IPS-20b (cell line): Measurements from ENCODE around the gene ABLIM3.

Experiments used
- H3K27ac ChIP-seq: one replicate; pipeline ENCODE4 v1.5.1; 2013; ENCODE audit warnings: low read length
- H3K27me3 ChIP-seq: 2 replicates; pipeline ENCODE4 v1.6.1; 2013; ENCODE audit warnings: mild to moderate bottlenecking, low read length, inconsistent platforms; ENCODE audit not compliant: insufficient read depth
- H3K36me3 ChIP-seq: 2 replicates; pipeline ENCODE4 v1.6.1; 2013; ENCODE audit warnings: low read depth, mild to moderate bottlenecking, inconsistent platforms, low read length, moderate library complexity; ENCODE audit not compliant: insufficient read depth
- H3K4me1 ChIP-seq: 2 replicates; pipeline ENCODE4 v1.6.1; 2013; ENCODE audit warnings: mild to moderate bottlenecking, control low read depth, inconsistent platforms, low read length, moderate library complexity; ENCODE audit not compliant: insufficient read depth
- H3K4me3 ChIP-seq: 2 replicates; pipeline ENCODE4 v1.5.1; 2013; ENCODE audit warnings: mild to moderate bottlenecking, low read length, inconsistent platforms
- H3K9ac ChIP-seq: 2 replicates; pipeline ENCODE4 v1.6.1; 2013; ENCODE audit warnings: low read depth, mild to moderate bottlenecking, inconsistent platforms, low read length, moderate library complexity
- H3K9me3 ChIP-seq: 2 replicates; pipeline ENCODE4 v1.6.1; 2013; ENCODE audit warnings: mild to moderate bottlenecking, low read depth, low read length, inconsistent platforms; ENCODE audit not compliant: insufficient read depth

Gene ABLIM3

GRCh38 chr5:149280802-149281201 is 139.5 kb downstream of the ABLIM3 start:
- no peak overlapping the region for H3K9ac ChIP-seq
- no peaks in the 10 kb centered on the region for H3K36me3 ChIP-seq
- H3K27ac ChIP-seq: no peak overlapping the region
- H3K9me3 ChIP-seq: no peaks in the 10 kb centered on the region; the same call in 1 of the 2 replicates
- H3K27me3 ChIP-seq: no peaks in the 10 kb centered on the region
- H3K4me1 ChIP-seq: no peaks in the 10 kb centered on the region
- H3K4me3 ChIP-seq: no peak overlapping the region

- H3K27me3 ChIP-seq: no peaks in the 10 kb centered on the region
- no peaks in the 10 kb centered on the region for H3K4me1 ChIP-seq
- H3K9me3 ChIP-seq: no peaks in the 10 kb centered on the region
- no peak overlapping the region for H3K27ac ChIP-seq
- no peak overlapping the region for H3K4me3 ChIP-seq
- H3K36me3 ChIP-seq: no peaks in the 10 kb centered on the region
- no peak overlapping the region for H3K9ac ChIP-seq
Observed at GRCh38 chr5:149282027-149282965, 141.0 kb downstream of the ABLIM3 start.

GRCh38 chr5:149282966-149283332 is 141.7 kb downstream of the ABLIM3 start:
- Histone ChIP-seq H3K27ac (no peak overlapping the region), H3K4me1 (no peaks in the 10 kb centered on the region), H3K36me3 (no peaks in the 10 kb centered on the region), H3K27me3 (no peaks in the 10 kb centered on the region), H3K9me3 (no peaks in the 10 kb centered on the region), H3K9ac (no peak overlapping the region), H3K4me3 (no peak overlapping the region)

GRCh38 chr5:149283626-149284480 is 142.6 kb downstream of the ABLIM3 start:
- H3K9me3 ChIP-seq: no peaks in the 10 kb centered on the region
- no peak overlapping the region for H3K9ac ChIP-seq
- no peaks in the 10 kb centered on the region for H3K27me3 ChIP-seq
- no peak overlapping the region for H3K27ac ChIP-seq
- H3K4me1 ChIP-seq: no peaks in the 10 kb centered on the region
- no peaks in the 10 kb centered on the region for H3K36me3 ChIP-seq
- no peak overlapping the region for H3K4me3 ChIP-seq

- no peak overlapping the region for H3K27ac ChIP-seq
- no peaks in the 10 kb centered on the region for H3K36me3 ChIP-seq
- H3K4me3 ChIP-seq: no peak overlapping the region
- H3K4me1 ChIP-seq: no peaks in the 10 kb centered on the region
- H3K9ac ChIP-seq: no peak overlapping the region
- no peaks in the 10 kb centered on the region for H3K27me3 ChIP-seq
- H3K9me3 ChIP-seq: no peaks in the 10 kb centered on the region
Observed at GRCh38 chr5:149284501-149284900, 143.2 kb downstream of the ABLIM3 start.

- Histone ChIP-seq H3K9me3 (no peaks in the 10 kb centered on the region), H3K4me1 (no peaks in the 10 kb centered on the region), H3K27me3 (no peaks in the 10 kb centered on the region), H3K36me3 (no peaks in the 10 kb centered on the region), H3K9ac (no peak overlapping the region), H3K27ac (no peak overlapping the region), H3K4me3 (no peak overlapping the region)
Observed at GRCh38 chr5:149285153-149285552, 143.9 kb downstream of the ABLIM3 start.

GRCh38 chr5:149288436-149288835 is 147.1 kb downstream of the ABLIM3 start:
- H3K9me3 ChIP-seq: no peaks in the 10 kb centered on the region
- H3K9ac ChIP-seq: no peak overlapping the region
- H3K4me1 ChIP-seq: peaks cover 3% of the 10 kb centered on the region; the same call in 1 of the 2 replicates
- no peaks in the 10 kb centered on the region for H3K27me3 ChIP-seq
- H3K27ac ChIP-seq: no peak overlapping the region
- no peaks in the 10 kb centered on the region for H3K36me3 ChIP-seq
- H3K4me3 ChIP-seq: no peak overlapping the region

GRCh38 chr5:149289301-149289700 is 148.0 kb downstream of the ABLIM3 start:
- H3K9me3 ChIP-seq: no peaks in the 10 kb centered on the region
- no peaks in the 10 kb centered on the region for H3K36me3 ChIP-seq
- H3K4me1 ChIP-seq: peaks cover 3% of the 10 kb centered on the region; the same call in 1 of the 2 replicates
- no peak overlapping the region for H3K27ac ChIP-seq
- no peaks in the 10 kb centered on the region for H3K27me3 ChIP-seq
- H3K9ac ChIP-seq: no peak overlapping the region
- H3K4me3 ChIP-seq: no peak overlapping the region

GRCh38 chr5:149294872-149295829 is 153.9 kb downstream of the ABLIM3 start:
- Histone ChIP-seq H3K4me3 (no peak overlapping the region), H3K4me1 (peaks cover 13% of the 10 kb centered on the region), H3K27me3 (no peaks in the 10 kb centered on the region), H3K9ac (no peak overlapping the region), H3K27ac (no peak overlapping the region), H3K9me3 (no peaks in the 10 kb centered on the region), H3K36me3 (no peaks in the 10 kb centered on the region)

- Histone ChIP-seq H3K4me1 (peaks cover 10% of the 10 kb centered on the region), H3K27ac (no peak overlapping the region), H3K4me3 (no peak overlapping the region), H3K9ac (no peak overlapping the region), H3K27me3 (no peaks in the 10 kb centered on the region), H3K9me3 (no peaks in the 10 kb centered on the region), H3K36me3 (no peaks in the 10 kb centered on the region)
Observed at GRCh38 chr5:149297340-149298025, 156.2 kb downstream of the ABLIM3 start.
